Loucy (cell line): ENCODE results near the gene PARK7.

ENCODE experiments used
- H2AFZ ChIP-seq: fragments of 200-600 bp; sonication (generic); 2 replicates; pipeline ENCODE4 v1.6.0; 2016; ENCODE audit warnings: antibody characterized with exemption, mild to moderate bottlenecking, low read length, moderate library complexity
- H3F3A ChIP-seq: fragments of 200-600 bp; 2 replicates; pipeline ENCODE4 v1.6.0; 2016; ENCODE audit warnings: antibody characterized with exemption, low read depth, mild to moderate bottlenecking
- H3K27me3 ChIP-seq: fragments of 200-600 bp; sonication (generic); 2 replicates; pipeline ENCODE4 v1.6.1; 2014; ENCODE audit warnings: low read length, mild to moderate bottlenecking; ENCODE audit not compliant: insufficient read depth, poor library complexity, severe bottlenecking
- H3K36me3 ChIP-seq: fragments of 200-600 bp; sonication (generic); 2 replicates; pipeline ENCODE4 v1.6.1; 2016; ENCODE audit warnings: low read length; ENCODE audit not compliant: insufficient read depth
- H3K4me1 ChIP-seq: fragments of 200-600 bp; sonication (generic); 2 replicates; pipeline ENCODE4 v1.5.1; 2014; ENCODE audit warnings: low read length, mild to moderate bottlenecking; ENCODE audit not compliant: insufficient read depth, poor library complexity, severe bottlenecking
- H3K4me2 ChIP-seq: fragments of 200-600 bp; sonication (generic); 2 replicates; pipeline ENCODE4 v1.6.0; 2014; ENCODE audit warnings: antibody characterized with exemption, low read length, low read depth, mild to moderate bottlenecking; ENCODE audit not compliant: poor library complexity, severe bottlenecking
- H3K4me3 ChIP-seq: fragments of 200-600 bp; sonication (generic); 2 replicates; pipeline ENCODE4 v1.5.1; 2014; ENCODE audit warnings: low read length, mild to moderate bottlenecking, mixed read lengths; ENCODE audit not compliant: poor library complexity, severe bottlenecking
- H3K79me2 ChIP-seq: fragments of 200-600 bp; sonication (generic); 2 replicates; pipeline ENCODE4 v1.6.1; 2014; ENCODE audit warnings: low read length; ENCODE audit not compliant: insufficient read depth
- H3K9ac ChIP-seq: fragments of 200-600 bp; sonication (generic); 2 replicates; pipeline ENCODE4 v1.6.0; 2014; ENCODE audit warnings: mild to moderate bottlenecking, low read depth, low read length, moderate library complexity; ENCODE audit not compliant: poor library complexity, severe bottlenecking
- H3K9me2 ChIP-seq: fragments of 200-600 bp; sonication (generic); replicated peaks from 2 replicates; pipeline ENCODE4 v1.6.1; 2016; ENCODE audit warnings: low read depth, low read length, mixed read lengths
- H3K9me3 ChIP-seq: fragments of 200-600 bp; sonication (generic); 2 replicates; pipeline ENCODE4 v1.6.1; 2014; ENCODE audit warnings: mild to moderate bottlenecking, antibody characterized with exemption, low read length, low read depth; ENCODE audit not compliant: insufficient read depth
- H4K20me1 ChIP-seq: fragments of 200-600 bp; sonication (generic); 2 replicates; pipeline ENCODE4 v1.6.0; 2014; ENCODE audit warnings: antibody characterized with exemption, low read length, mild to moderate bottlenecking; ENCODE audit not compliant: insufficient read depth, poor library complexity, severe bottlenecking
- CTCF ChIP-seq: fragments of 200-600 bp; sonication (generic); conservative IDR thresholded peaks from 2 replicates; pipeline ENCODE4 v1.5.1; 2014; ENCODE audit warnings: mild to moderate bottlenecking, antibody characterized with exemption, low read length
- EZH2phosphoT487 ChIP-seq: fragments of 200-600 bp; IDR thresholded peaks from 2 replicates; pipeline ENCODE4 v1.6.1; 2018; ENCODE audit warnings: antibody characterized with exemption, mild to moderate bottlenecking, moderate library complexity, borderline replicate concordance

The PARK7 gene

GRCh38 chr1:7988576-7988975, 27.1 kb downstream of the PARK7 start:
- Histone ChIP-seq H3K27me3 (no peaks in the 10 kb centered on the region), H2AFZ (no peak overlapping the region), H3F3A (no peaks in the 10 kb centered on the region), H3K9me3 (no peaks in the 10 kb centered on the region), H3K4me2 (no peak overlapping the region), H3K4me1 (no peaks in the 10 kb centered on the region), H3K4me3 (no peak overlapping the region), H3K9ac (no peak overlapping the region), H3K9me2 (no peaks in the 10 kb centered on the region), H4K20me1 (no peaks in the 10 kb centered on the region), H3K36me3 (peaks cover 48% of the 10 kb centered on the region; the same call in 1 of the 2 replicates), H3K79me2 (no peaks in the 10 kb centered on the region)
- no peak for TF ChIP-seq CTCF

GRCh38 chr1:7989762-7990428, 28.4 kb downstream of the PARK7 start:
- Histone ChIP-seq H3K4me3 (no peak overlapping the region), H3K9ac (no peak overlapping the region), H3K79me2 (no peaks in the 10 kb centered on the region), H3K36me3 (peaks cover 35% of the 10 kb centered on the region; the same call in 1 of the 2 replicates), H3K9me2 (no peaks in the 10 kb centered on the region), H2AFZ (no peak overlapping the region), H3K4me1 (no peaks in the 10 kb centered on the region), H3K9me3 (no peaks in the 10 kb centered on the region), H3K4me2 (no peak overlapping the region), H4K20me1 (no peaks in the 10 kb centered on the region), H3F3A (no peaks in the 10 kb centered on the region), H3K27me3 (no peaks in the 10 kb centered on the region)
- TF ChIP-seq EZH2phosphoT487 (no peak), CTCF (no peak)

GRCh38 chr1:7991504-7992440, 30.3 kb downstream of the PARK7 start:
- H2AFZ ChIP-seq = no peak overlapping the region
- H3K4me3 ChIP-seq = no peak overlapping the region
- H3K36me3 ChIP-seq = peaks cover 16% of the 10 kb centered on the region; the same call in 1 of the 2 replicates
- no peaks in the 10 kb centered on the region for H4K20me1 ChIP-seq
- H3K79me2 ChIP-seq = no peaks in the 10 kb centered on the region
- no peak for TF ChIP-seq EZH2phosphoT487
- TF ChIP-seq CTCF = no peak
- no peaks in the 10 kb centered on the region for H3K27me3 ChIP-seq
- H3F3A ChIP-seq = no peaks in the 10 kb centered on the region
- H3K4me1 ChIP-seq = no peaks in the 10 kb centered on the region
- H3K9ac ChIP-seq = no peak overlapping the region
- H3K4me2 ChIP-seq = no peak overlapping the region
- H3K9me2 ChIP-seq = no peaks in the 10 kb centered on the region
- H3K9me3 ChIP-seq = no peaks in the 10 kb centered on the region
